NAMALWA (cell line): ENCODE data around the gene RPUSD1.

Source experiments
- DNase-seq: peaks from one replicate; pipeline ENCODE4 v3.0.0-alpha.2; 2015; ENCODE audit warnings: low spot score

Gene RPUSD1

GRCh38 chr16:818592-818991 lies 30.4 kb upstream of the RPUSD1 start:
- no peak for DNase-seq

- no peak for DNase-seq
These were observed 30.0 kb upstream of the RPUSD1 start for GRCh38 chr16:818132-818531.

GRCh38 chr16:817001-817906 lies 29.1 kb upstream of the RPUSD1 start:
- no peak for DNase-seq

- no peak for DNase-seq
These were observed 27.7 kb upstream of the RPUSD1 start for GRCh38 chr16:815861-816260.

- DNase-seq, result no peak
These were observed 26.8 kb upstream of the RPUSD1 start for GRCh38 chr16:814974-815373.

- DNase-seq, result no peak
These were observed 25.8 kb upstream of the RPUSD1 start for GRCh38 chr16:813916-814412.

GRCh38 chr16:813204-813915 lies 25.2 kb upstream of the RPUSD1 start:
- peak; percentile 31 for DNase-seq

- no peak for DNase-seq
These were observed 19.9 kb upstream of the RPUSD1 start for GRCh38 chr16:808085-808386.

GRCh38 chr16:807347-808084 lies 19.3 kb upstream of the RPUSD1 start:
- peak; percentile 85 for DNase-seq

GRCh38 chr16:805474-805873 lies 17.3 kb upstream of the RPUSD1 start:
- DNase-seq, result no peak

- no peak for DNase-seq
These were observed 16.2 kb upstream of the RPUSD1 start for GRCh38 chr16:804193-805048.

GRCh38 chr16:803754-804080 lies 15.5 kb upstream of the RPUSD1 start:
- DNase-seq, result no peak

- no peak for DNase-seq
These were observed 15.0 kb upstream of the RPUSD1 start for GRCh38 chr16:802914-803753.

GRCh38 chr16:802461-802860 lies 14.3 kb upstream of the RPUSD1 start:
- no peak for DNase-seq

GRCh38 chr16:801584-802363 lies 13.6 kb upstream of the RPUSD1 start:
- DNase-seq, result no peak

GRCh38 chr16:800834-801511 lies 12.8 kb upstream of the RPUSD1 start:
- no peak for DNase-seq

- DNase-seq, result no peak
These were observed 12.0 kb upstream of the RPUSD1 start, which contains the start of gene GNG13 for GRCh38 chr16:799948-800833. TSS of gene GNG13 (minus strand) at chr16:800734. CDS start at chr16:799077, 1,657 bp downstream.
